Measurements from ENCODE around the gene JAKMIP1. TPM values are rescaled to one million over a fixed set of nuclear protein-coding genes. Genes with fewer than 3 reads are reported as not detected.

The JAKMIP1 gene
- total RNA-seq, 1 donor = not detected

GRCh38 chr4:6200922-6201362 lies 593 bp upstream of the JAKMIP1 start:
- H3K9me3 ChIP-seq (ENCODE audit: low read depth, low read length) = no peaks in the 10 kb centered on the region
- no peak for TF ChIP-seq CTCF (IDR thresholded peaks at IDR 0.05; ENCODE audit: extremely low read depth, low read depth, low read length)
- no peaks in the 10 kb centered on the region for H3K79me2 ChIP-seq (ENCODE audit: insufficient read depth, low read length)
- no peak overlapping the region for H3K4me2 ChIP-seq (ENCODE audit: insufficient read depth, low read length)
- H3K27me3 ChIP-seq (ENCODE audit: insufficient read depth, low read length) = peaks cover 11% of the 10 kb centered on the region
- H3K4me3 ChIP-seq (ENCODE audit: insufficient read depth, low read length) = no peak overlapping the region
- no peak for DNase-seq (ENCODE audit: insufficient read length, low spot score, missing footprints)
- no peaks in the 10 kb centered on the region for H3K36me3 ChIP-seq (ENCODE audit: insufficient read depth, low read length)
- H3K4me1 ChIP-seq (ENCODE audit: insufficient read depth, low read length) = no peaks in the 10 kb centered on the region
- no peak overlapping the region for H3K27ac ChIP-seq (ENCODE audit: low read depth, low read length)
- no peaks in the 10 kb centered on the region for H4K20me1 ChIP-seq (ENCODE audit: insufficient read depth, low read length)
- H2AFZ ChIP-seq (ENCODE audit: low read length) = no peak overlapping the region

- H3K79me2 ChIP-seq (ENCODE audit: insufficient read depth, low read length) = no peaks in the 10 kb centered on the region
- H3K36me3 ChIP-seq (ENCODE audit: insufficient read depth, low read length) = no peaks in the 10 kb centered on the region
- H3K27ac ChIP-seq (ENCODE audit: low read depth, low read length) = no peak overlapping the region
- H3K4me1 ChIP-seq (ENCODE audit: insufficient read depth, low read length) = no peaks in the 10 kb centered on the region
- H3K4me2 ChIP-seq (ENCODE audit: insufficient read depth, low read length) = no peak overlapping the region
- H2AFZ ChIP-seq (ENCODE audit: low read length) = no peak overlapping the region
- peaks cover 11% of the 10 kb centered on the region for H3K27me3 ChIP-seq (ENCODE audit: insufficient read depth, low read length)
- no peaks in the 10 kb centered on the region for H3K9me3 ChIP-seq (ENCODE audit: low read depth, low read length)
- no peak overlapping the region for H3K4me3 ChIP-seq (ENCODE audit: insufficient read depth, low read length)
- no peak for TF ChIP-seq CTCF (IDR thresholded peaks at IDR 0.05; ENCODE audit: extremely low read depth, low read depth, low read length)
- no peaks in the 10 kb centered on the region for H4K20me1 ChIP-seq (ENCODE audit: insufficient read depth, low read length)
- DNase-seq (ENCODE audit: insufficient read length, low spot score, missing footprints) = no peak
These were observed 877 bp downstream of the JAKMIP1 start for GRCh38 chr4:6199422-6199921.

- H3K4me2 ChIP-seq (ENCODE audit: insufficient read depth, low read length) = no peak overlapping the region
- no peaks in the 10 kb centered on the region for H3K36me3 ChIP-seq (ENCODE audit: insufficient read depth, low read length)
- TF ChIP-seq CTCF (IDR thresholded peaks at IDR 0.05; ENCODE audit: extremely low read depth, low read depth, low read length) = no peak
- no peak overlapping the region for H3K4me3 ChIP-seq (ENCODE audit: insufficient read depth, low read length)
- H4K20me1 ChIP-seq (ENCODE audit: insufficient read depth, low read length) = no peaks in the 10 kb centered on the region
- no peaks in the 10 kb centered on the region for H3K79me2 ChIP-seq (ENCODE audit: insufficient read depth, low read length)
- peaks cover 11% of the 10 kb centered on the region for H3K27me3 ChIP-seq (ENCODE audit: insufficient read depth, low read length)
- H2AFZ ChIP-seq (ENCODE audit: low read length) = no peak overlapping the region
- no peaks in the 10 kb centered on the region for H3K4me1 ChIP-seq (ENCODE audit: insufficient read depth, low read length)
- DNase-seq (ENCODE audit: insufficient read length, low spot score, missing footprints) = no peak
- H3K9me3 ChIP-seq (ENCODE audit: low read depth, low read length) = no peaks in the 10 kb centered on the region
- no peak overlapping the region for H3K27ac ChIP-seq (ENCODE audit: low read depth, low read length)
These were observed 1.5 kb downstream of the JAKMIP1 start for GRCh38 chr4:6198768-6199421.

- no peaks in the 10 kb centered on the region for H3K9me3 ChIP-seq (ENCODE audit: low read depth, low read length)
- H3K79me2 ChIP-seq (ENCODE audit: insufficient read depth, low read length) = no peaks in the 10 kb centered on the region
- H3K4me2 ChIP-seq (ENCODE audit: insufficient read depth, low read length) = no peak overlapping the region
- H3K36me3 ChIP-seq (ENCODE audit: insufficient read depth, low read length) = no peaks in the 10 kb centered on the region
- no peak for DNase-seq (ENCODE audit: insufficient read length, low spot score, missing footprints)
- H3K4me1 ChIP-seq (ENCODE audit: insufficient read depth, low read length) = no peaks in the 10 kb centered on the region
- H4K20me1 ChIP-seq (ENCODE audit: insufficient read depth, low read length) = no peaks in the 10 kb centered on the region
- H3K27ac ChIP-seq (ENCODE audit: low read depth, low read length) = no peak overlapping the region
- H2AFZ ChIP-seq (ENCODE audit: low read length) = no peak overlapping the region
- H3K27me3 ChIP-seq (ENCODE audit: insufficient read depth, low read length) = peaks cover 14% of the 10 kb centered on the region
- no peak for TF ChIP-seq CTCF (IDR thresholded peaks at IDR 0.05; ENCODE audit: extremely low read depth, low read depth, low read length)
- H3K4me3 ChIP-seq (ENCODE audit: insufficient read depth, low read length) = no peak overlapping the region
These were observed 2.1 kb downstream of the JAKMIP1 start for GRCh38 chr4:6198278-6198677.
